NOMO-1 (cell line): ENCODE data around the gene RASSF7.
"Not testable (repeated sequence)": the region's sequence is repeated elsewhere in the genome, so short reads cannot be mapped to it uniquely, and the experiment has no call there.

Source experiments
- DNase-seq, 2 experiments: peaks; one replicate each; lab custom pipeline; 2025; ENCODE audit not compliant: unreplicated experiment in 2 of 2; lab: John Stamatoyannopoulos, UW

RASSF7 gene

DNA sequence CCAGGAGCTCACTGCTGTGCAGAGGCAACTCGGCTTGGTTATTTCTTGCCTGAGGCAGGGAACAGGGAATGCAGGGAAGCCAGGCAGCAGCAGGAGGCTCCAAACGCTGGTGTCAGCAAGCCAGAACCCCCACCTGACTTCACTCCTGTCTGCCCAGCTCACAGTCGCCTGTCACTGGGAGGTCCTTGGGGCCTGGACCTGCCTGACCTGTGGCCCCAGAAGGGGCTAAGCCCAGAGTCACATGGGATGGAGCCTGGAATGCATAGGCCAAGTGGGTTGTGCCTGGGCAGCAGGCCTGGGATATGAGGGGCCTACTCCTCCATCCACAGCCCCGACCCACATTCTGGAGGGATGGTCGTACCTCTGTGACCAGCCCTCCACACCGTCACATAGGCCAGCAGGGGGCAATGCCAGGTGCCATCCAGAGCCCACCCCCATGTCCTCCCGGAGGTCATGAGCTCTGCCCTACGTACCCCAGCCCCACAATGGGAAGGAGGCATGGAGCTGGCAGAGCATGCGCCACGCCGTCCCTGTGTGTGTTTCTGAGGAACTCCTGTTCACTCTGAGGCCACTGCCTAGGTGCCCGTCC is 5.2 kb downstream of the RASSF7 start:
- no peak for DNase-seq

DNA sequence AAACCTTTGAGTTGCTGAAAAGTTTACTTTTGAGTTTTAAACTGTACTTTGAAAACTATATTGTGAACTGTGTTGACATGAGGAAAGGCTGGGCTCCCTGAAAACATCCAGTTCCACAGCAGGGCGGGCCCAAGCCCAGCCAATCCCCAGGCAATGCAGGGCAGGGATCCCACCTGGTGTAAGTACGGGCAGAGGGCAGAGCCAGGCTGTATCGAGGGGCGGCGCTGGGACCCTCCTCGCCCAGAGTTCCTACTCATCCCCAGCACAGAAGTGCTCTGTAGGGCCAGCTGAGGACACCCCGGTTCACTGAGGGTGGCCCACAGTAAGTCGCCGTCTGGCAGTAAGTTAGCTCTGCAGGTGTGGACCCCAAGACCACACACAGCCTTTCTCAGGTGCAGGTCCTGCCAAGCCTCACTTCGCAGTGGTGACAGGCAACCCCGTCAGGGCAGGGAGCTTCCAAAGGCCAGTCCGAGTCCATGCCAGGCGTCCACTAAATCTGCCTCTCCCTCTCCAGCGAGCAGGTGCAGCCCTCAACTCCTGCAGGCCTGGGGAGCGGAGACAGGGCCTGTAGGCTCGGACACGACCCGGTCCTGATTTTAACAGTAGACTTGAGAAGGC is 6.3 kb downstream of the RASSF7 start:
- DNase-seq: no peak

- DNase-seq: no peak
Measured at GRCh38 chr11:567629-568292, 7.0 kb downstream of the RASSF7 start.

- DNase-seq: peak; percentile 91 to 98
Measured at GRCh38 chr11:568306-569157, 7.8 kb downstream of the RASSF7 start.

DNA sequence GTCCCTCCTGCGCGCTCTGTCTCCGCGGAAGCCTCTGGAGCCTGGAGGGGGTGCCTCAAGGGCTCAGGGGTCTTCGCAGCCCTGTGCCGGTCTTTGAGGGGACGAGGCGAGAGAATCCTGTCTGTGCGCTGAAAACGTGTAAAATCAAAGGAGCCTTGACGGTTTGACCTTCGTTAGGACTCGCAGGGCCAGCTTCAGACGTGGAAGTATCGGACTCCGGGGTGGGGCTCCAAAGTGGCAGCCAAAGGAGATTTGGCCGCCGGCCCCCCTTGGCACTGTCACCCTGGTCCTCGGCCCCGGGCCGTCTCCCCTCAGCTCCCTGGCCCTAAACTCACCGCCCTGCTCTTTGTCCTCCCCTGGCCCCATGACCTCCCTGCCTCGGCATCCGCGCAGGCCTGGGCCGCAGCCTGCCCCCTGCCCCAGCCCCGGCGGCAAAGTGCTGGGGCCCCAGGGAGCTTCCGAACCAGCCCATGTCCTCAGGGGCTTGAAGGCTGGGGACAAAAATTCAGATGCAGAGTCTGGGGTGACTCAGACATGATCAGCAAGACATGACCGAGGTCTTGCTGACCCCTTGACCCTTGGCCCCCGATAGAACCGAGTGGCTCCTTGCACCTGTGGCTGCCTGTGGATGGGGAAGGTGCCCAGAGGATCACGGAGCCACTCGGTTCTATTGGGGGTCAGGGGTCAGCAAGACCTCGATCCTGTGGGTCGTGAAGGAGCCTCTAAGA is 8.6 kb downstream of the RASSF7 start:
- DNase-seq: no peak

- DNase-seq: no peak
Measured at GRCh38 chr11:571802-572185, 11.0 kb downstream of the RASSF7 start.

DNA sequence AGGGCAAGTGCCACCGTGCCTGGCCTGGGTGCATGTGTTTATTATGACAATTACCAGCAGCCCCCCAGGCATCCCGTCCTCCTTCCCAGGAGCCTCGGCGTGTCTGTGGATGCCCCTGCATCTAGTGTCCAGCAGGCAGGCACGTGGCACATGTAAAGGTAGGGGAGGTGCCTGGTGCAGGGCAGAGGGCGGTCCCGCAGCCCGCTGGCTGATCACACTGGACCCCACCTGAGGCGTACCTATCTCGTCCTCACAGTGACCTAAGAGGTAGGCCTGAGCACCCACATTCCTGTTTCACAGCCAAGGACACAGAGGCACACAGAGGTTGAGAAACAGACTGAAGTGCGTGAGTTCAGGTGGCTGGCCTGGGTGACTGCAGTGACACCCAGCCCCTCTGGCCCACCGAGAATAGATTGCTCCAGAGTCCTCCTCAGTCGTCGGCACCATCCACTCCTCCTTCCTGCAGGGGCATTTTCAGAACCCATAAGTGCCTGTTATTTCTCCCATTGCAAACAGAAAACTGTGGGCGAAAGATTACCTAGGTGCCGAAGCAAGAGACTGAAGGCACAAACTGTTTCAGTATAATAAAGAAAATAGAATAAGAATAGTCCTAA is 12.5 kb downstream of the RASSF7 start:
- no peak for DNase-seq

GRCh38 chr11:574031-574570 is 13.3 kb downstream of the RASSF7 start:
- not testable (repeated sequence) for DNase-seq

- no peak for DNase-seq
Measured at GRCh38 chr11:574632-575312, 14.0 kb downstream of the RASSF7 start.

GRCh38 chr11:575313-575995 is 14.7 kb downstream of the RASSF7 start:
- peak in 1 of 2 experiments; percentile 36 for DNase-seq

DNA sequence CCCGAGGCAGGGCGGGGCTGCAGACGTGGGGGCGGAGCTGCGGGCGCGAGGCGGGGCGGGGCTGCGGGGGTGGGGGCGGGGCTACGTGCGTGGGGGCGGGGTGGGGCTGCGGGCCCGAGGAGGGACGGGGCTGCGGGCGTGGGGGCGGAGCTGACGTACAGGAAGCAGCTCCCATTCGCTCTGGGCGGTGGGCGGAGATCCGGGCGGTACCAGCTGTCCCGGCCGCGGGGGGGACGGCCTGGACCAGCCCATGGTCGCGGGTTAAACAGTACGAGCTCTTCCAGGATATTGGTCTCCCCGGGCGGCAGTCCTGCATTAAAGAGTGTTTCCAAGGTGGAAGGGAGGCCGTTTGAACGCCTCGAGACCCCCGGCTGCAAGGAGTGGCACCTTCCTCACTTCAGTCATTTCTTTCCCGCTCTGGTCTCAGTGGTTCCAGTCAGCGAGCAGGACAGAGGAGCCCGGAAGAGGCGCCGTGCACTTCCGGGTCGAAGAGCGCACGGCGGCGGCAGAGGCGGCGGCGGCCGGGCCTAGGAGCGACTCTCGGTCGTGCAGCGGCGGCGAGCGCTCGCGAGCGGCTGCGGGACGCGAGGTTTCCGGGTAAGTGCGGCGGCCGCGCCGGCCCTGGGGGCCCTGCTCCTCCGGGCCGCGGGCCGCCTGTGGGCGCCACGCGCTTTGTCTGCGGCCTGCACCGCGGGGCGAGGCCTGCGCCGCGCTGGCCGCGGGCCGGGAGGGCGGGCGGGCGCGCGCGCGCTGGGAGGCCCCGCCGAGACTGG is 15.4 kb downstream of the RASSF7 start, which contains the start of gene PHRF1:
PHRF1 (plus strand) TSS at position 475 of the 773 bp plus-strand sequence. CDS start 5,043 bp downstream, outside the sequence.
- DNase-seq: peak; percentile 85 to 88

DNA sequence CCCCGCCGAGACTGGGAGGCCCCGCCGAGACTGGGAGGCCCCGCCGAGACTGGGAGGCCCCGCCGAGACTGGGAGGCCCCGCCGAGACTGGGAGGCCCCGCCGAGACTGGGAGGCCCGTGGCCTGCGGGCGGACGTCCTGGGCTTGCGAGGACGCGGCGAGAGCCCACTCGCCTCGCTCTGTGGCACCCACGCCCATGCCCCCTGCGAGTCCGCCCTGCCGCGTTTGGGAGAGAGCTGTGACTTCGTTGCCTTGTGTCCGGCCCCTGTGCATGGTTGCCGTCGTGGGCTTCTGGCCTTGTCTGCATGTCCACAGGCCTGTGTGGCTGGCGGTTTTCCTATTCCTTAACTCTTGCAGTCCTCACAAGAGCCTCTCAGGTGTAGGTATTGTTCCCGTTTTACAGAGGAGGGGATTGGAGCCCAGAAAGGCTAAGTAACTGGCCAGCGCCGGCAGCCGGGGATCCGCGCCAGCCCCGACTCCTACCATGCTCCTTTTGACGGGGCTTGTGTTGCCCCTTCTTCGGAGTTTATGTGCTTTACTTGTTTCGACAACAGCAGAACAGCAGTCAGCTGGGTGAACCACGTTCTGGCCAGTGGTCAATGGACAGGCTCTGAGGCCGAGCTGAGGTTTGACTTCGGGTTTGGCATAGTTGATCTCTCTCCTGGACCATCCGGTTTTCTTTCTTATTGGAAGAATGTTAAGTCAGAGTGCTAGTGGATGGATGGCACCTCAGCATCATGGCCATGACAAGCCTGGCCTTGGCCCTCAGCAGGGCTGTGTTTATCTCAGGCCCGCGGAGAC is 16.2 kb downstream of the RASSF7 start:
- DNase-seq: peak in 1 of 2 experiments; percentile 6

GRCh38 chr11:577611-577894 is 16.8 kb downstream of the RASSF7 start:
- DNase-seq: no peak

DNA sequence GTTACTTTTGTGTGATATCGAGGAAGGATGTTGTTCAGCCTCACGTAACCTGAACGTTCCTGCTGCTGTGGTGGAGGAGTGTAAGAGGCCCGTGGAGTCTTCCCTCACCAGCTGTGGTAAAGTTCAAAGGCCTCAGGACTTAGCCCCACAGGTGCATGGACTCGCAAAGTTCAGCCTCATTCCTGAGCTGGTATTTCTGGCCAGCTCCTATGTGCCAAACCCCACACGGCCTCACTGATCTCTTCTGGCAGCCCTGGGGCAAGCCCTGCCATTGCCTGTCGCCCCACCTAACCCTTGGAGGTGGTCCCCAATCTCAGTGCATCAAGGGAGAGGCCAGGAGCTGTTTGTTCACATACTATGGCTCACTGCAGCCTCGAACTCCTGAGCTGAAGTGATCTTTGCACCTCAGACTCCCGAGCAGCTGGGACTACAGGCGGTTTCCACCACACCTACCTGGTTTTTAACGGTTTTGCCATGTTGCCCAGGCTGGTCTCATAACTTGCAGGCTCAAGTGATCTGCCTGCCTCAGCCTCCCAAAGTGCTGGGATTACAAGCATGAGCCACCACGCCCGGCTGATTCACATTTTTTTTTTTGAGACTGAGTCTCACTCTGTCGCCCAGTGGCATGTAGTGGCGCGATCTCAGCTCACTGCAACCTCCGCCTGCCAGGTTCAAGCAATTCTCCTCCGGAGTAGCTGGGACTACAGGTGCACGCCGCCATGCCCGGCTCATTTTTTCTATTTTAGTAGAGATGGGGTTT is 17.7 kb downstream of the RASSF7 start:
- no peak for DNase-seq

- DNase-seq: no peak
Measured at GRCh38 chr11:579830-580601, 19.2 kb downstream of the RASSF7 start.

DNA sequence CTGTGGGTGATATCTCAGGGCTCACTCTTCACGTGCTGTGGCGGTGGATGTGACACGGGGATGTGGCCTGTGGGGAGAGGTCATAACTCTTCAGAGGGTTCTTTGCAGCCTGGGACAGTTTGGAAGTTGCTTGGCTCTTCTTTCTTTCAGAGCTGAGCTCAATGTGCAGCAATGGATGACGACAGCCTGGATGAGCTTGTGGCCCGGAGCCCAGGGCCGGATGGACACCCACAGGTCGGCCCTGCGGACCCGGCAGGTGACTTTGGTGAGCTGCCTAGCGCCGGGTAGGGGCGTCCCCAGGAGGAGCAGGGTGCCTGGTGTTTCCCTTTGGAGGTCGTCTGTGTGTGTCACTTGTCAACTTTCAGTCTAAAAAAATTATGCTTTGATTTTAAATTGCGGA is 20.6 kb downstream of the RASSF7 start:
- DNase-seq: no peak
